Gastroesophageal sphincter (tissue), 4 donors: ENCODE measurements around the gene NTRK3. TPM values are rescaled to one million over a fixed set of nuclear protein-coding genes. Genes with fewer than 3 reads are reported as not detected.
A peak's percentile ranks its signal among the peaks of the same experiment; 100 is the strongest.
"Not testable (repeated sequence)": the region's sequence is repeated elsewhere in the genome, so short reads cannot be mapped to it uniquely, and the experiment has no call there.

Experiments used
- ATAC-seq: fragments of 150-250 bp; one replicate; pipeline ENCODE4 v1.9.1; 2016; ENCODE audit warnings: mild to moderate bottlenecking, moderate library complexity
- H3K27ac ChIP-seq, 4 donors: fragments of 200-600 bp; sonication (generic) in 3 of 4; 1 replicate in 3 of 4; 2 replicates in 1 of 4; pipeline ENCODE4 v1.5.1; 2016 to 2019
- H3K27me3 ChIP-seq: fragments of 200-600 bp; sonication (generic); one replicate; pipeline ENCODE4 v1.5.1; 2019
- H3K36me3 ChIP-seq, 2 donors: fragments of 200-600 bp; sonication (generic); one replicate each; pipeline ENCODE4 v1.5.1; 2019; ENCODE audit warnings: control low read depth in 1 of 2
- H3K4me1 ChIP-seq, 3 donors: fragments of 200-600 bp; sonication (generic); 1 replicate in 2 of 3; 2 replicates in 1 of 3; pipeline ENCODE4 v1.5.1; 2016 to 2019; ENCODE audit warnings: control low read depth in 2 of 3
- H3K4me3 ChIP-seq, 2 donors: fragments of 200-600 bp; sonication (generic); one replicate each; pipeline ENCODE4 v1.5.1; 2019; ENCODE audit warnings: mild to moderate bottlenecking in 1 of 2, moderate library complexity in 1 of 2
- H3K9me3 ChIP-seq, 3 donors: fragments of 200-600 bp; sonication (generic); one replicate each; pipeline ENCODE4 v1.5.1; 2017 to 2019; ENCODE audit warnings: control low read depth in 2 of 3
- EP300 ChIP-seq: sonication (generic); formaldehyde crosslinking; IDR thresholded peaks from one replicate; pipeline ENCODE4 v1.6.1; 2017; ENCODE audit warnings: antibody characterized with exemption, mild to moderate bottlenecking
- POLR2A ChIP-seq, 2 donors: fragments of 450-650 bp; IDR thresholded peaks; one replicate each; pipeline ENCODE4 v1.6.1; 2017; ENCODE audit warnings: antibody characterized with exemption in 2 of 2, mild to moderate bottlenecking in 2 of 2, moderate library complexity in 1 of 2
- POLR2AphosphoS5 ChIP-seq: sonication (generic); formaldehyde crosslinking; IDR thresholded peaks from one replicate; pipeline ENCODE4 v1.6.1; 2017; ENCODE audit warnings: antibody characterized with exemption
- WGBS, 2 donors: methylation state at CpG; one replicate each; pipeline ENCODE4 v1.1.5; 2018; ENCODE audit warnings: low coverage in 1 of 2; 5-methylcytosine and 5-hydroxymethylcytosine counted together
- total RNA-seq, 4 donors: library from RNA; depleted of rRNA; stranded (reverse); fragments of >200 nt; gene quantifications; one replicate each; pipeline ENCODE4 v1.1.0, GENCODE V29; 2016
- TF ChIP-seq, protein P1 (sequence below), 4 experiments: fragments of 200-600 bp in 2 of 4; fragments of 450-650 bp in 2 of 4; sonication (generic) in 1 of 4; IDR thresholded peaks; one replicate each; pipeline ENCODE4 v1.5.1; 2017 to 2019; ENCODE audit warnings: antibody characterized with exemption in 4 of 4, mild to moderate bottlenecking in 2 of 4, moderate library complexity in 2 of 4

NTRK3 gene
- total RNA-seq, 4 donors from 2014 or later = 0.47 to 4.3 (median 1.5) TPM

DNA sequence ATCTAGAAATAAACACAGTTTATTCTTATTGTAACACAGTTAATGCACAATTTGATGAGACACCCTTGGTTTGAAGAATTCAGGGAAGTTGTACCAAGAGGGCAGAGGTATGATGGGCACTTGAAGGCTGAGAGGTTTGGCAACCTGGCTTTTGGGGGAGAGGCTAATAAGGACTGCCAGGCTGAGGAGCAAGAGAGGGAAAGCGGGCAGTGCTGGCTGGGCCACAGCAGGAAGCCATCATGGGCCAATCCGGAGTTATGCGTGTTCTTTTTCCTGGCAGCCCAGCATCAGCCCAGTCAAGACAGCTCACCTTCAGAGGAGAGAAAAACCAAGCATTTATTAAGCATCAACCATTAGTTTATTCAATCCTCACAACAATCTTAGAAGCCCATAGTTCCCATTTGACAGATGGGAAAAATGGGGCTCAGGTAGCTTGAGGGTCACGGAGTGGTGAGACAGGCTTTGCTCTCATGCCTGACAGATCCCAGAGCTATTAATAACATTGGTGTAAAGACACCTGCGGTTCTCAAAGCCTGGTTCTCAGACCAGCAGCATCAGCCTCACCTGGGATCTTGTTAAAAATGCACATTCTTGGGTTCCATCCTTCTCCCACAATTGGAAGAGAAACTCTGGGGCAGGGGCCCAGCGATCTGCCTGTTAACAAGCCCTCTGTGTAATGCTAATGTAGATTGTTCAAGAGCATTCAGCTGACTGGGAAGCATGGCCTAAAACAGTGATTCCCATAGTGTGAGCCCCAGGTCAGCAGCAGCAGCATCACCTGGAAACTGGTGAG is 183.7 kb downstream of the NTRK3 start:
- Histone ChIP-seq H3K4me3 (no peak overlapping the region), H3K27ac (no peak overlapping the region), H3K4me1 (peaks cover 0 to 12% (median 0%) of the 10 kb centered on the region in 3 donors), H3K27me3 (no peaks in the 10 kb centered on the region), H3K36me3 (no peaks in the 10 kb centered on the region), H3K9me3 (no peaks in the 10 kb centered on the region)
- no peak for ATAC-seq
- TF ChIP-seq POLR2A (IDR thresholded peaks at IDR 0.05) = no peak
- no peak for TF ChIP-seq EP300
- TF ChIP-seq POLR2AphosphoS5 = no peak
- TF ChIP-seq, protein P1, sequence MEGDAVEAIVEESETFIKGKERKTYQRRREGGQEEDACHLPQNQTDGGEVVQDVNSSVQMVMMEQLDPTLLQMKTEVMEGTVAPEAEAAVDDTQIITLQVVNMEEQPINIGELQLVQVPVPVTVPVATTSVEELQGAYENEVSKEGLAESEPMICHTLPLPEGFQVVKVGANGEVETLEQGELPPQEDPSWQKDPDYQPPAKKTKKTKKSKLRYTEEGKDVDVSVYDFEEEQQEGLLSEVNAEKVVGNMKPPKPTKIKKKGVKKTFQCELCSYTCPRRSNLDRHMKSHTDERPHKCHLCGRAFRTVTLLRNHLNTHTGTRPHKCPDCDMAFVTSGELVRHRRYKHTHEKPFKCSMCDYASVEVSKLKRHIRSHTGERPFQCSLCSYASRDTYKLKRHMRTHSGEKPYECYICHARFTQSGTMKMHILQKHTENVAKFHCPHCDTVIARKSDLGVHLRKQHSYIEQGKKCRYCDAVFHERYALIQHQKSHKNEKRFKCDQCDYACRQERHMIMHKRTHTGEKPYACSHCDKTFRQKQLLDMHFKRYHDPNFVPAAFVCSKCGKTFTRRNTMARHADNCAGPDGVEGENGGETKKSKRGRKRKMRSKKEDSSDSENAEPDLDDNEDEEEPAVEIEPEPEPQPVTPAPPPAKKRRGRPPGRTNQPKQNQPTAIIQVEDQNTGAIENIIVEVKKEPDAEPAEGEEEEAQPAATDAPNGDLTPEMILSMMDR (IDR thresholded peaks at IDR 0.05) = no peak
- 80 to 82% methylated on average over 2 to 5 of the region's 6 CpGs for WGBS, 2 donors

DNA sequence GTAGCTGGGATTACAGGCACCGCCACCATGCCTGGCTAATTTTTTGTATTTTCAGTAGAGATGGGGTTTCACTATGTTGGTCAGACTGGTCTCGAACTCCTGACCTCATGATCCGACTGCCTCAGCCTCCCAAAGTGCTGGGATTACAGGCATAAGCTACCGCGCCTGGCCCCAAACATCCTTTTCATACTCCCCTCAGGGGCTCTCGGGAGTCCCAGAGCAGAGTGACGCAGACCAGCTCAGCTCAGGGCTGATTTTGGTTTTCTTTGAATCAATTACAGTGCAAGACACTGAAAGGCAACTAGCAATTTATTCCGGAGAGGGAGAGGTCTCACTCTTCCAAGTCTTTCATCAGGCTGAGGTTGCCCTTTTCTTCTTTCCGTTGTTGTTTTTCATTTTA is 184.4 kb downstream of the NTRK3 start:
- not testable (repeated sequence) for H3K4me3 ChIP-seq, H3K9me3 ChIP-seq, H3K27ac ChIP-seq, H3K27me3 ChIP-seq, H3K36me3 ChIP-seq
- ATAC-seq = peak; percentile 51
- H3K4me1 ChIP-seq = peaks cover 0 to 12% (median 0%) of the 10 kb centered on the region in 3 donors
- 68 to 92% methylated on average over 7 to 8 of the region's 9 CpGs for WGBS, 2 donors

DNA sequence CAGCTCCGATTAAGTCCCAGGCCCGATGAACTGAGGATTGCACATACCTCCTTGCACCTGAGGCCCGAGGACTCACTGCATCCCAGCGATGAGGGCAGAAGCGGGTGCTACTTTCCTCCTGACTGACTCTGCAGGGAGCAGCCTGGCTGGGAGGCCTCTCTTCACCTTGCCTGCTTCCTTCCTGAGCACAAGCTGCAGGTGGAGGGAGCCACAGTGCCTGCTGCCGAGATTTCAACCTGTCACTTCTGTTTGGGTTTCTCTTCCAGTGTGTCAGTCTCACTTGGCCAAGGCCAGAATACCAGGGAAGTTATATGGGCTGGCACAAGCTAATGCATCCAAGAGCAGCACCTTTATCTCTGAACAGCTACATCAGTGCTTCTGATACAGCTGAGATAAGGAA is 185.4 kb downstream of the NTRK3 start:
- Histone ChIP-seq H3K27me3 (no peaks in the 10 kb centered on the region), H3K4me3 (no peak overlapping the region), H3K4me1 (peaks cover 0 to 12% (median 0%) of the 10 kb centered on the region in 3 donors), H3K27ac (no peak overlapping the region), H3K36me3 (no peaks in the 10 kb centered on the region), H3K9me3 (no peaks in the 10 kb centered on the region)
- TF ChIP-seq POLR2A (IDR thresholded peaks at IDR 0.05) = no peak
- no peak for TF ChIP-seq POLR2AphosphoS5
- TF ChIP-seq, protein P1 (IDR thresholded peaks at IDR 0.05) = no peak
- WGBS, 2 donors = 60% methylated on average over 1 to 2 of the region's 6 CpGs
- no peak for ATAC-seq

DNA sequence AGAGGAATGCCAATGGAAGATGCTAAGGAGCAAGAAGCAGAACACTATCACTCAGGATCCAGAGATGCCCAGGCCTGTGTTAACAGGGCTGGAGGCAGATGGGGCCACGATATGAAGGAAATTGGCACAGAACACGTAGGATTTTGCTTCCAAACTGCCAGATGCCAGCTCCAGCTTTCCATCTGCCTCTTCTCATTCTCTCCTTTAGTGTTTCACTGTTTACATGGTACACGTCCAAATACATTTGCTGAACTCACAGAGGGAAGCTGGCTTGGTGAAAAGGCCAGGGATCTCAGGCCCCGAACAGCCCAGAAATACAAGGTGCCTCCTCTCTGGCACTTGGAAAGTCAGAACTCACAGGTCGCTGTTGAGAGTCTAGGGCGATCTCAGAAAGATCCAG is 187.0 kb downstream of the NTRK3 start:
- TF ChIP-seq POLR2A (IDR thresholded peaks at IDR 0.05) (no peak), EP300 (no peak)
- TF ChIP-seq, protein P1 (IDR thresholded peaks at IDR 0.05) = no peak
- 26 to 29% methylated on average over 3 to 5 of the region's 6 CpGs for WGBS, 2 donors
- no peaks in the 10 kb centered on the region for H3K27me3 ChIP-seq
- no peaks in the 10 kb centered on the region for H3K36me3 ChIP-seq
- H3K27ac ChIP-seq = no peak overlapping the region
- H3K4me3 ChIP-seq = no peak overlapping the region
- no peak for ATAC-seq
- H3K9me3 ChIP-seq = no peaks in the 10 kb centered on the region
- peaks cover 0 to 12% (median 0%) of the 10 kb centered on the region in 3 donors for H3K4me1 ChIP-seq

DNA sequence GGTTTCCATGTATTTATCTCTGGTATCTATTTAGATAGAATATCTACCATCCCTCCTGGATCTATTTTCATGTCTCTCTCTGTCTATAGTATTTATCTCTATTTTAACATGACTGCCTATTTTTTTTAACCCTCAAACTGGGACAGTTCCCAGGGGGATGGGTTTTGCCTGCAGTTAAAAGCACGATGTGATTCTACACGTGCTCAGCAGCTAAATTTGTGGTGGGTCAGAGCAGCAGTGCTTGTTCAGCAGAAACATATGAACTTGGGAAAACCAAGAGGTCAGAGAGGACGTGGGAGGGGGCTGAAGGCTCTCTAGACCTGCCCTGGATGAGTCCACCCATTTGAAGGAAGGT is 189.2 kb downstream of the NTRK3 start:
- no peak for ATAC-seq
- Histone ChIP-seq H3K27ac (no peak overlapping the region), H3K27me3 (no peaks in the 10 kb centered on the region), H3K36me3 (no peaks in the 10 kb centered on the region), H3K4me3 (no peak overlapping the region), H3K4me1 (peaks cover 0 to 12% (median 0%) of the 10 kb centered on the region in 3 donors), H3K9me3 (no peaks in the 10 kb centered on the region)
- TF ChIP-seq POLR2AphosphoS5 (no peak), POLR2A (IDR thresholded peaks at IDR 0.05) (no peak), EP300 (no peak)
- TF ChIP-seq, protein P1 (IDR thresholded peaks at IDR 0.05) = no peak
- 40 to 70% methylated on average over 2 to 3 of the region's 3 CpGs for WGBS, 2 donors
